HepG2 (cell line): ENCODE data around the gene ZNF84. TPM values are rescaled to one million over a fixed set of nuclear protein-coding genes. Genes with fewer than 3 reads are reported as not detected.

Experiments used
- ATF2 ChIP-seq: sonication (generic); formaldehyde crosslinking; IDR thresholded peaks from 2 replicates; pipeline ENCODE4 v1.4.0; 2020; ENCODE audit warnings: missing genetic modification reagents
- E2F2 ChIP-seq: sonication (generic); formaldehyde crosslinking; IDR thresholded peaks from 2 replicates; pipeline ENCODE4 v1.4.0; 2020; ENCODE audit warnings: missing genetic modification reagents, borderline replicate concordance
- GMEB1 ChIP-seq: sonication (generic); formaldehyde crosslinking; IDR thresholded peaks from 2 replicates; pipeline ENCODE4 v1.5.1; 2020; ENCODE audit warnings: missing genetic modification reagents, mild to moderate bottlenecking, borderline replicate concordance
- IRF9 ChIP-seq: sonication (generic); formaldehyde crosslinking; IDR thresholded peaks from 2 replicates; pipeline ENCODE4 v1.8.0; 2022; ENCODE audit warnings: missing genetic modification reagents, mild to moderate bottlenecking, borderline replicate concordance
- MAZ ChIP-seq, 2 experiments: sonication (generic) in 1 of 2; formaldehyde crosslinking in 1 of 2; IDR thresholded peaks; 2 replicates each; pipeline versions ENCODE4 v1.5.0 to v1.6.1; 2012 to 2020; ENCODE audit warnings: low read depth in 2 of 2, mild to moderate bottlenecking in 2 of 2, borderline replicate concordance in 1 of 2, improper control_type of control experiment in 1 of 2, low read length in 1 of 2, missing genetic modification reagents in 1 of 2, moderate library complexity in 1 of 2
- NFATC3 ChIP-seq: sonication (generic); formaldehyde crosslinking; IDR thresholded peaks from 2 replicates; pipeline ENCODE4 v1.5.1; 2020; ENCODE audit warnings: mild to moderate bottlenecking, missing genetic modification reagents
- NFE2L1 ChIP-seq: sonication (generic); formaldehyde crosslinking; IDR thresholded peaks from 2 replicates; pipeline ENCODE4 v1.4.0; 2020; ENCODE audit warnings: missing genetic modification reagents, mild to moderate bottlenecking, borderline replicate concordance
- NR2F6 ChIP-seq, 2 experiments: IDR thresholded peaks; 2 replicates each; pipeline ENCODE4 v1.6.1; 2016; ENCODE audit warnings: antibody characterized with exemption in 1 of 2, mild to moderate bottlenecking in 1 of 2
- POGK ChIP-seq: sonication (generic); formaldehyde crosslinking; conservative IDR thresholded peaks from 2 replicates; pipeline ENCODE4 v1.8.0; 2022; ENCODE audit warnings: mild to moderate bottlenecking, moderate library complexity, missing genetic modification reagents
- POLR2AphosphoS2 ChIP-seq: IDR thresholded peaks from 2 replicates; pipeline ENCODE4 v1.6.1; 2011; ENCODE audit warnings: low read depth, low read length, improper control_type of control experiment
- SMAD9 ChIP-seq: sonication (generic); formaldehyde crosslinking; IDR thresholded peaks from 2 replicates; pipeline ENCODE4 v1.5.1; 2020; ENCODE audit warnings: mild to moderate bottlenecking, missing genetic modification reagents
- SMARCC2 ChIP-seq: fragments of 450-650 bp; IDR thresholded peaks from 2 replicates; pipeline ENCODE4 v1.6.1; 2017; ENCODE audit warnings: antibody characterized with exemption, mild to moderate bottlenecking
- ZMYM2 ChIP-seq: sonication (generic); formaldehyde crosslinking; IDR thresholded peaks from 2 replicates; pipeline ENCODE4 v1.8.0; 2022; ENCODE audit warnings: mild to moderate bottlenecking, missing genetic modification reagents
- ZNF234 ChIP-seq: sonication (generic); formaldehyde crosslinking; conservative IDR thresholded peaks from 2 replicates; pipeline ENCODE4 v1.5.1; 2020; ENCODE audit warnings: mild to moderate bottlenecking, missing genetic modification reagents
- ZNF275 ChIP-seq: sonication (generic); formaldehyde crosslinking; IDR thresholded peaks from 2 replicates; pipeline ENCODE4 v1.8.0; 2022; ENCODE audit warnings: missing genetic modification reagents, mild to moderate bottlenecking, inconsistent platforms, borderline replicate concordance
- ZNF30 ChIP-seq: sonication (generic); formaldehyde crosslinking; IDR thresholded peaks from 2 replicates; pipeline ENCODE4 v1.5.0; 2020; ENCODE audit warnings: mild to moderate bottlenecking, missing genetic modification reagents
- ZNF569 ChIP-seq: sonication (generic); formaldehyde crosslinking; IDR thresholded peaks from 2 replicates; pipeline ENCODE4 v1.5.0; 2020; ENCODE audit warnings: mild to moderate bottlenecking, missing genetic modification reagents, moderate library complexity, borderline replicate concordance
- ZNF788 ChIP-seq: sonication (generic); formaldehyde crosslinking; IDR thresholded peaks from 2 replicates; pipeline ENCODE4 v1.5.0; 2020; ENCODE audit warnings: mild to moderate bottlenecking, missing genetic modification reagents, borderline replicate concordance
- ZNF883 ChIP-seq: sonication (generic); formaldehyde crosslinking; IDR thresholded peaks from 2 replicates; pipeline ENCODE4 v1.5.1; 2020; ENCODE audit warnings: mild to moderate bottlenecking, missing genetic modification reagents; ENCODE audit errors: not compliant biosample characterization
- polyA plus RNA-seq, 8 experiments: library from polyadenylated mRNA; depleted of rRNA in 3 of 8; stranded (reverse) in 7 of 8; unstranded in 1 of 8; fragments of >200 nt; fragmentation: Illumina TruSeq in 4 of 8; extraction: Trizol in 4 of 8; gene quantifications; 2 replicates each; pipeline versions ENCODE4 v1.2.1 to v1.2.3, GENCODE V29; 2011 to 2016; ENCODE audit warnings: low read depth in 4 of 8, missing spikeins in 1 of 8, mixed read lengths in 1 of 8; ENCODE audit not compliant: insufficient read depth in 1 of 8
- total RNA-seq, 5 experiments: library from RNA; depleted of rRNA; stranded (reverse); fragments of >200 nt; fragmentation: Illumina TruSeq; extraction: Trizol; gene quantifications; 2 replicates each; pipeline ENCODE4 v1.2.3, GENCODE V29; 2016; ENCODE audit warnings: low read depth in 1 of 5

Gene ZNF84
- total and polyA plus RNA-seq, 2 of the 13 experiments (the other 11 are each of a cell fraction or from before 2014, with no cell fraction given): 15.5 to 21.8 TPM

GRCh38 chr12:133080026-133080367 is 42.7 kb downstream of the ZNF84 start (continued):
- TF ChIP-seq E2F2 (peak; percentile 85; the same call in 1 of the 2 replicates), SMARCC2 (no peak), ZNF275 (CRISPR knock-in tag) (no peak), POGK (no peak), ZMYM2 (CRISPR knock-in tag) (no peak), IRF9 (CRISPR knock-in tag) (no peak; the same call in 1 of the 2 replicates), GMEB1 (CRISPR knock-in tag) (peak; percentile 96), ZNF883 (CRISPR knock-in tag) (no peak), ATF2 (CRISPR knock-in tag) (peak; percentile 75; the same call in 1 of the 2 replicates), POLR2AphosphoS2 (no peak), ZNF234 (CRISPR knock-in tag) (0 out of 2 replicates have a peak, but pooled peaks have one; percentile 19), SMAD9 (CRISPR knock-in tag) (no peak), MAZ (IDR thresholded peaks at IDR 0.05; ENCODE audit: borderline replicate concordance, low read depth, low read length) (no peak), MAZ (CRISPR knock-in tag; IDR thresholded peaks at IDR 0.05; ENCODE audit: low read depth) (peak; percentile 72; the same call in 1 of the 2 replicates), NR2F6 (IDR thresholded peaks at IDR 0.05) (no peak), NR2F6 (CRISPR knock-in tag; IDR thresholded peaks at IDR 0.05) (peak; percentile 36; the same call in 1 of the 2 replicates), ZNF569 (CRISPR knock-in tag) (no peak), ZNF30 (CRISPR knock-in tag) (no peak), ZNF788 (CRISPR knock-in tag) (peak; percentile 53; the same call in 1 of the 2 replicates), NFE2L1 (CRISPR knock-in tag) (no peak), NFATC3 (CRISPR knock-in tag) (no peak)
